Upper lobe of left lung (tissue), 6 donors: ENCODE measurements around the gene RBPJ. TPM values are rescaled to one million over a fixed set of nuclear protein-coding genes. Genes with fewer than 3 reads are reported as not detected.

ENCODE experiments used
- ATAC-seq, 2 donors: fragments of 200-7000 bp; cut with Tn5 transposase; one replicate each; pipeline ENCODE4 v1.9.1; 2022; ENCODE audit warnings: mild to moderate bottlenecking in 2 of 2, moderate library complexity in 2 of 2; ENCODE audit not compliant: low FRiP score in 2 of 2
- DNase-seq, 2 donors: peaks; one replicate each; pipeline ENCODE4 v3.0.0-alpha.2; 2019 to 2020
- H3K27ac ChIP-seq, 4 donors: fragments of 200-600 bp; sonication (generic); one replicate each; pipeline ENCODE4 v1.5.1; 2016 to 2019
- H3K27me3 ChIP-seq, 4 donors: fragments of 200-600 bp; sonication (generic); one replicate each; pipeline ENCODE4 v1.5.1; 2017 to 2019
- H3K36me3 ChIP-seq, 4 donors: fragments of 200-600 bp; sonication (generic); one replicate each; pipeline ENCODE4 v1.5.1; 2016 to 2019
- H3K4me1 ChIP-seq, 4 donors: fragments of 200-600 bp; sonication (generic); one replicate each; pipeline ENCODE4 v1.5.1; 2018 to 2019
- H3K4me3 ChIP-seq, 4 donors: fragments of 200-600 bp; sonication (generic); one replicate each; pipeline ENCODE4 v1.5.1; 2017 to 2019; ENCODE audit warnings: mild to moderate bottlenecking in 2 of 4, moderate library complexity in 1 of 4
- H3K9me3 ChIP-seq, 4 donors: fragments of 200-600 bp; sonication (generic); one replicate each; pipeline ENCODE4 v1.5.1; 2018 to 2019
- CTCF ChIP-seq, 6 experiments: fragments of 450-650 bp in 4 of 6; fragments of 200-600 bp in 2 of 6; sonication (generic) in 2 of 6; IDR thresholded peaks; one replicate each; pipeline ENCODE4 v1.5.1; 2016 to 2019; ENCODE audit warnings: antibody characterized with exemption in 6 of 6
- EP300 ChIP-seq, 4 donors: sonication (generic); formaldehyde crosslinking; IDR thresholded peaks; one replicate each; pipeline ENCODE4 v1.5.1; 2017; ENCODE audit warnings: antibody characterized with exemption in 4 of 4, control low read depth in 2 of 4
- POLR2A ChIP-seq, 4 donors: fragments of 450-650 bp; IDR thresholded peaks; one replicate each; pipeline ENCODE4 v1.5.1; 2016 to 2017; ENCODE audit warnings: antibody characterized with exemption in 4 of 4, mild to moderate bottlenecking in 2 of 4
- POLR2AphosphoS5 ChIP-seq, 2 donors: sonication (generic); formaldehyde crosslinking; IDR thresholded peaks; one replicate each; pipeline ENCODE4 v1.5.1; 2017; ENCODE audit warnings: antibody characterized with exemption in 2 of 2
- WGBS, 2 donors: methylation state at CpG; one replicate each; pipeline ENCODE4 v1.1.5; 2017 to 2018; 5-methylcytosine and 5-hydroxymethylcytosine counted together
- total RNA-seq, 6 donors: library from RNA; depleted of rRNA in 4 of 6; stranded (reverse); fragments of >200 nt in 4 of 6; gene quantifications; one replicate each; pipeline versions ENCODE4 v1.1.0 to v1.2.1, GENCODE V29; 2016 to 2021
- donor health status: DM: no; HTN: no; CAD: no; lungs with moderate emphysema.
- donor health status: DM: no; HTN: yes; CAD: no; lungs with severe emphysema.

Gene RBPJ
- total RNA-seq, 6 donors from 2014 or later = 59.4 to 93.2 (median 79.4) TPM

GRCh38 chr4:26463386-26463785 is 142.6 kb downstream of the RBPJ start:
- TF ChIP-seq EP300 (IDR thresholded peaks at IDR 0.05) = no peak
- TF ChIP-seq CTCF (IDR thresholded peaks at IDR 0.05) = no peak
- no peak for TF ChIP-seq POLR2A (IDR thresholded peaks at IDR 0.05)
- no peak for TF ChIP-seq POLR2AphosphoS5 (IDR thresholded peaks at IDR 0.05)
- ATAC-seq (no peak), DNase-seq (no peak)
- no peaks in the 10 kb centered on the region for H3K9me3 ChIP-seq
- H3K36me3 ChIP-seq = no peaks in the 10 kb centered on the region
- 93 to 94% methylated on average over 2 of the region's 2 CpGs for WGBS, 2 donors
- peaks cover 0 to 5% (median 0%) of the 10 kb centered on the region in 4 donors for H3K4me1 ChIP-seq
- no peaks in the 10 kb centered on the region for H3K27me3 ChIP-seq
- H3K27ac ChIP-seq = no peak overlapping the region
- H3K4me3 ChIP-seq = no peak overlapping the region

DNA sequence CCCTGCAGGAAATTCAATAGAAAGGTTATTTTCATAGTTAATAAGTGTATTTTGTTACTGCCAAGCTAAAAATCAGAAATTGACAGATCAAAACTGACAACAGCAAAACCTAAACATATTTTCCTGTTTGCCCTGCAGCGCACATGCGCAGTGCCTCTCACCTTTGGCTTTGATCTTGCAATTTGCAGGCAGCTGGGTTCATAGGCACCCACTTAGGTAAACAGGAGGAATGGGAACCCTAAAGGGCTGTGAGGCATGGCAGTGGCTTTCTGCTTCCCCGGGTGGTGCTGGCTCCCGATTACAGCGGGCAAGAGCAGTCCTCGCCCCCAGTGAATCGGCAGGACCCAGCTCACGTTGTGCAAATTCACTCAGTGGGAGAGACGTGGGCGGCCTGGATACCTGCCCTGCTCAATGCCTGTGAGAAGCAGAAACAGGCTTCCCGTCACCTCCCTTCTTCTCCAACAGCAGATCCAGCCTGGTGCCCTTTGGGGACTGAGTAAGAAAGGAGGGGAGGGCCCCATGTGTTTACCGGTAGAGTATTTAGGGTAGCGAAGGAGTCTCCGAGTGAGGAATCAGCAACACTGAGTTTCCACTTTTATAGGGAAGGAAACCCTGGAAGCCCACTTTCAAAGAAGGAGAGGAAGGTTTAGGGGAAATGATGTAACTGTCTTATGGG is 143.7 kb downstream of the RBPJ start:
- TF ChIP-seq POLR2AphosphoS5 (IDR thresholded peaks at IDR 0.05) (no peak), CTCF (IDR thresholded peaks at IDR 0.05) (no peak), EP300 (IDR thresholded peaks at IDR 0.05) (no peak), POLR2A (IDR thresholded peaks at IDR 0.05) (no peak)

DNA sequence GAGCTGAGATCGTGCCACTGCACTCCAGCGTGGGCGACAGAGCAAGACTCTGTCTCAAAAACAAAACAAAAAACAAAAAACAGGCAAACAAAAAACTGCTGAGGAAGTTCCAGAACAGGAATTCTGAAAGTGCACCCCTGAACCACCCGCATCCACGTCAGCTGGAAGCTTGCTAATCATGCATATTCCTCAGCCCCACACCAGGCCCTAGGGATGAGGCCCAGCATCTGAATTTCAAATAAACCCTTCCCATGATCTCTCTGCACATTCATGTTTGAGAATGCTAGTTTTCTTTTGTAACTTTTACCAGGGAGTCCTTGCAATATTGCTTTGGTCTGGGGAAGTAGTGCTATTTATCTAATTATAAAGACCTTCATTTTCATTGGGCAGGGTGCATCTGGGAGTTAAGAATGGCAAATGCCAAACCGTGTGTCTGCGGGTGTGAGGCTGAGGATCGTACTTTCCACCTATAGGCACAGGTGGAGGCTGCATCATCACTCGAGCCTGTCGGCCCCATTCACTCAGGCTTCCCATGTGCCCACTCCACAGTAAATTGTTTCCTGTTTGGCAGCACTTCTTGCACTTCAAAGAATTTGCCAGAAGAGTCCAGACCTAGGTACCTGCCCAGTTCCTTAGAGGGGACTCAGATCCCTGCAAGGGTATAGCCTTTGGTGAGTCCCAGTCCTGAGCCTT is 145.9 kb downstream of the RBPJ start:
- TF ChIP-seq POLR2AphosphoS5 (IDR thresholded peaks at IDR 0.05) (no peak), EP300 (IDR thresholded peaks at IDR 0.05) (no peak), CTCF (IDR thresholded peaks at IDR 0.05) (no peak), POLR2A (IDR thresholded peaks at IDR 0.05) (no peak)
- no peak for DNase-seq
- 82 to 91% methylated on average over 9 to 10 of the region's 10 CpGs for WGBS, 2 donors

More for the DNA sequence above, 143.7 kb downstream of the RBPJ start:
- DNase-seq (peak in 1 of 2 donors; percentile 11), ATAC-seq (no peak)
- Histone ChIP-seq H3K9me3 (no peaks in the 10 kb centered on the region), H3K36me3 (no peaks in the 10 kb centered on the region), H3K4me3 (no peak overlapping the region), H3K27ac (no peak overlapping the region), H3K27me3 (no peaks in the 10 kb centered on the region), H3K4me1 (no peaks in the 10 kb centered on the region)
- WGBS, 2 donors = 90 to 96% methylated on average over 13 to 14 of the region's 14 CpGs

DNA sequence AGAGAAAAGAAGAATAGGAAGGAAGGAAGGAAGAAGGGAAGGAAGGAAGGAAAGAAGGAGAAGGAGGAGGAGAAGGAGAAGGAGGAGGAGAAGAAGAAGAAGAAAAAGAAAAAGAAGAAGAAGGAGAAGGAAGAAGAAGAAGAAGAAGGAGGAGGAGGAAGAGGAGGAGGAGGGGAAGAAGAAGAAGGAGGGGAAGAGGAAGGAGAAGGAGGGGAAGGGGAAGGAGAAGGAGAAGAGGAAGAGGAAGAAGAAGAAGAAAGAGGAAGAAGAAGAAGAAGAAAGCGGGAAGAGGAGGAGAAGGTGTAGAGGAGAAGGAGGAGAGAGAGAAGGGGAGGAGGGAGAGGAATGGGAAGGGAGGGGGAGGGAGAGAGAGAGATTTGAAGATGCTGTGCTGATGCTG is 146.9 kb downstream of the RBPJ start:
- H3K27me3 ChIP-seq = no peaks in the 10 kb centered on the region
- no peaks in the 10 kb centered on the region for H3K9me3 ChIP-seq
- TF ChIP-seq CTCF (IDR thresholded peaks at IDR 0.05) = no peak
- no peak for TF ChIP-seq POLR2A (IDR thresholded peaks at IDR 0.05)
- TF ChIP-seq EP300 (IDR thresholded peaks at IDR 0.05) = no peak
- TF ChIP-seq POLR2AphosphoS5 (IDR thresholded peaks at IDR 0.05) = no peak
- 76 to 78% methylated on average over 1 of the region's 1 CpG for WGBS, 2 donors
- no peaks in the 10 kb centered on the region for H3K4me1 ChIP-seq
- no peak overlapping the region for H3K27ac ChIP-seq
- no peak for ATAC-seq
- no peak for DNase-seq
- H3K36me3 ChIP-seq = no peaks in the 10 kb centered on the region
- H3K4me3 ChIP-seq = no peak overlapping the region

More for the DNA sequence above, 145.9 kb downstream of the RBPJ start:
- H3K36me3 ChIP-seq = no peaks in the 10 kb centered on the region
- no peaks in the 10 kb centered on the region for H3K27me3 ChIP-seq
- no peaks in the 10 kb centered on the region for H3K4me1 ChIP-seq
- H3K9me3 ChIP-seq = no peaks in the 10 kb centered on the region
- H3K27ac ChIP-seq = no peak overlapping the region
- ATAC-seq = peak in 1 of 2 donors; percentile 36
- H3K4me3 ChIP-seq = no peak overlapping the region
